Measurements from ENCODE around the gene LDLRAD4.

LDLRAD4 gene

DNA sequence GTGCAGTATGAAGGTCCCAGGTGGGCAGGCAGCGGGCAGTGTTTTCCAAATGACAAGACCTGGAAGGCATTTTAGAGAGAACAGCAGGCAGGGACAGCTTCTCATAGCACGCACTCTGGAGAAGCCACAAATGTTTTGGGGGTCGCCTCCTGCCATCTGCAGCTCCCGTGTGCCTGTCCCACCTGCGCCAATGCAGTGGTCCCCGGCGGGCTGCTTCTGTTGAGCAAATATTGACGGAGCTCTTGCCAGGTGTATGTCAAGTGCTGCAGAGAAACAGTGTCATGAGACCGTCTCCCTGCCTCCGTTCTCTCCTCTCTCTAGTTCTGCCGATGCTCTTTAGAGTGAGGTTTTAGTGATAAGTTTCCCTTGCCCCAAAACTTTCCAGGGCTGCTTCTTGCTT lies 174.8 kb downstream of the LDLRAD4 start:
- no peak for TF ChIP-seq EP300 (IDR thresholded peaks at IDR 0.05; ENCODE audit: borderline replicate concordance)
- TF ChIP-seq TCF12 (IDR thresholded peaks at IDR 0.05; ENCODE audit: low read depth), result no peak
- TF ChIP-seq RAD21 (IDR thresholded peaks at IDR 0.05; ENCODE audit: low read depth), result no peak
- no peak for TF ChIP-seq CEBPB (IDR thresholded peaks at IDR 0.05)
- no peak for TF ChIP-seq TEAD4 (IDR thresholded peaks at IDR 0.05)
- TF ChIP-seq, protein P1, sequence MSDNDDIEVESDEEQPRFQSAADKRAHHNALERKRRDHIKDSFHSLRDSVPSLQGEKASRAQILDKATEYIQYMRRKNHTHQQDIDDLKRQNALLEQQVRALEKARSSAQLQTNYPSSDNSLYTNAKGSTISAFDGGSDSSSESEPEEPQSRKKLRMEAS (IDR thresholded peaks at IDR 0.05), result no peak
- TF ChIP-seq EGR1 (IDR thresholded peaks at IDR 0.05), result no peak
- no peak for TF ChIP-seq REST (IDR thresholded peaks at IDR 0.05; ENCODE audit: low read depth)
- TF ChIP-seq NFIC (IDR thresholded peaks at IDR 0.05), result no peak
- no peak for TF ChIP-seq USF1 (IDR thresholded peaks at IDR 0.05)
- TF ChIP-seq ZBTB7A (IDR thresholded peaks at IDR 0.05; ENCODE audit: low read depth), result no peak

DNA sequence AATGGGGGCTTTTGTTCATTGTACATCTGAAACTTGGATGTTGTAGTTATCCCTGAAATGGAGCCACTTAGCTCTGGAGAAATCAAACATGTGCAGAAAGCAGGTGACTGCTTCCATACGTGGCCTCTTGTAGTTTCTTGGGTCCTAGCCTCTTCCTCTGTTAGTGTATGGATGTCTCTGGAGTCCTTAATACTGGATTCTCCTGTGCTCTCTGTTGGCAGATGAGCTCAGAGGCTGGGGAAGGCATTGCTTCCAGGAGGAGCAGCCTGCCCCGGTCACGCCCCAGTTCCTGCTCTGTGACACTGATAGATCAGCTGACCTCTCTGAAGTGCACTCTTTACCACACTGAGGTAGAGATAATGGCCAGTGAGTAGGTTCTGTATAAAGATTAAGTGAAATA lies 176.2 kb downstream of the LDLRAD4 start:
- TF ChIP-seq, protein P1 (IDR thresholded peaks at IDR 0.05), result no peak
- no peak for TF ChIP-seq YY1 (IDR thresholded peaks at IDR 0.05; ENCODE audit: low read depth)
- TF ChIP-seq TCF12 (IDR thresholded peaks at IDR 0.05; ENCODE audit: low read depth), result no peak
- no peak for TF ChIP-seq FOXM1 (IDR thresholded peaks at IDR 0.05; ENCODE audit: borderline replicate concordance, low read depth)
- no peak for TF ChIP-seq ZBTB7A (IDR thresholded peaks at IDR 0.05; ENCODE audit: low read depth)
- TF ChIP-seq CEBPB (IDR thresholded peaks at IDR 0.05), result no peak
- no peak for TF ChIP-seq EP300 (IDR thresholded peaks at IDR 0.05; ENCODE audit: borderline replicate concordance)
- no peak for TF ChIP-seq EGR1 (IDR thresholded peaks at IDR 0.05)
- TF ChIP-seq CREB1 (IDR thresholded peaks at IDR 0.05; ENCODE audit: low read depth), result no peak

GRCh38 chr18:13395577-13395976 lies 177.0 kb downstream of the LDLRAD4 start:
- TF ChIP-seq EGR1 (IDR thresholded peaks at IDR 0.05), result no peak
- TF ChIP-seq, protein P1 (IDR thresholded peaks at IDR 0.05), result no peak
- TF ChIP-seq TCF12 (IDR thresholded peaks at IDR 0.05; ENCODE audit: low read depth), result no peak
- TF ChIP-seq USF1 (IDR thresholded peaks at IDR 0.05), result no peak
- TF ChIP-seq YY1 (IDR thresholded peaks at IDR 0.05; ENCODE audit: low read depth), result no peak
- TF ChIP-seq FOXM1 (IDR thresholded peaks at IDR 0.05; ENCODE audit: borderline replicate concordance, low read depth), result no peak
- no peak for TF ChIP-seq ZBTB7A (IDR thresholded peaks at IDR 0.05; ENCODE audit: low read depth)
- no peak for TF ChIP-seq TEAD4 (IDR thresholded peaks at IDR 0.05)
- TF ChIP-seq REST (IDR thresholded peaks at IDR 0.05; ENCODE audit: low read depth), result no peak
- TF ChIP-seq EP300 (IDR thresholded peaks at IDR 0.05; ENCODE audit: borderline replicate concordance), result no peak
- no peak for TF ChIP-seq TAF1 (IDR thresholded peaks at IDR 0.05; ENCODE audit: low read depth)
- no peak for TF ChIP-seq RAD21 (IDR thresholded peaks at IDR 0.05; ENCODE audit: low read depth)
- no peak for TF ChIP-seq NFIC (IDR thresholded peaks at IDR 0.05)

DNA sequence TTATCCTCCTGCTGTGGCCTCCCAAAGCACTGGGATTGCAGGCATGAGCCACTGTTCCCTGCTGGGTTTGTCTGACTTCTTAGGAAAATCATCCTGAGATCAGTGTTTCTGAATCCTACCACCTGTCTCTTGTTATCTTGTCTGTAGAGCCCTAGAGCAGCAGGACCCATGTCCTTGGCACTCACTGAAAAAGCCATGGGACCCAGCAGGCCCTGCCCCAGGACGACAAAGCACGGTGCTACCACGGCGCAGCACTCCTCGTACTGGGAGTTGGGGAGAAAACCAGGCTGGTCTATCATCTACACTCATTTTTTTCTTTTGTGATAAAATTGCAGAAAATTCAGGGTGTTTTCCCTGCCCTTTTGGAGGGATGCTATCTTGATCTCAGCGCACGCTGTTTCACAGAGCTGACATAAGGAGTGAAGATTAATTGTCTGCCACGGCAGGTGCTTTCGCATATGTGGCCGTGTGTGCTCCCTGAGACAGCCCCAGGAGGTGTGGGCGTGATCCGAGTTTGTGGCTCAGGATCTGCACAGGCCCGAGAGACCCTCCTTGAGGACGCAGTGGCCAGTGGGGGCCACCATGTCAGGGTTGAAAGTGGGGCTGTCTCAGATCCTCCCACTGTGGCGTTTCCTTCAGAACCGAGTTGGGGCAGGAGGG lies 179.1 kb downstream of the LDLRAD4 start:
- TF ChIP-seq REST (IDR thresholded peaks at IDR 0.05; ENCODE audit: low read depth), result no peak
- no peak for TF ChIP-seq NFIC (IDR thresholded peaks at IDR 0.05)
- no peak for TF ChIP-seq EGR1 (IDR thresholded peaks at IDR 0.05)
